ENCODE measurements around the gene HM13.
A peak's percentile ranks its signal among the peaks of the same experiment; 100 is the strongest.
"Not testable (repeated sequence)": the region's sequence is repeated elsewhere in the genome, so short reads cannot be mapped to it uniquely, and the experiment has no call there.

HM13 gene

DNA sequence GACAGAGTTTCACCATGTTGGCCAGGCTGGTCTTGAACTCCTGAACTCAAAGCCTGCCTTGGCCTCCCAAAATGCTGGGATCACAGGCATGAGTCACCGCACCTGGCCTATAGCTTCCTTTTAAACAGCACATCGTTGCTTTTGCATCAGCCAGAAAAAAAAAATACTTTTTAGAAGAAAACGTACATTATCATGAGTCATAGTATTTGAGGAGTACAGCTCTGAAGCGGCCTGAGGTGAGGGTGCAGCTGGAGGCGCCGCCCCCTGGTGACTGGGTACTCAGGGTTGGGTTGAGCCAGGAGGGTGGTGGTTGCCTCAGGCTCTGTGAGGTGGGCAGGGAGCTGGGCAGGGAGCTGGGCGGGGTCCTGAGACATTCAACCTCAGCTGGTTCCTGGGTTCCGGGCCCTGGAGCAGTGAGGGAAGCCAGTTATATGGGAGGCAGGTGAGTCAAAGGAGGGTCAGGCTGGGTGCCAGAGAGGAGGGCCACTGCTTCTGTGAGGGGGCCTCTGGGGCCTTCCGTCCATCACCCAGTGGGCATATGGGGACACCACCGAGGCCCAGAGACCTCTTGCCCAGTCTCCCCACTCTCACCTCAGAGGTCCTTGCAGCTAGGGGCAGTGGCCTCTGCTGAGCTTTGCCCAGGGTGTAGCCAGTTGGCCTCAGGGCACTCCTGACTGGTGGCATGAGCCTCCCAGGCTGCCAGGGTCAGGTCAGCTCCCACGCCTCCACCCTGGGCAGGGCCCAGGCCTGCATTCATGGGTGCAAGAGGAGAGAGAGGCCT is 79.2 kb downstream of the HM13 start:
- peak; percentile 54 for DNase-seq

- no peak for DNase-seq
Measured at GRCh38 chr20:31594002-31594557, 79.8 kb downstream of the HM13 start.

- no peak for DNase-seq
Measured at GRCh38 chr20:31594558-31595379, 80.5 kb downstream of the HM13 start.

GRCh38 chr20:31595380-31595653 is 81.1 kb downstream of the HM13 start:
- no peak for DNase-seq

- DNase-seq: no peak
Measured at GRCh38 chr20:31595654-31596411, 81.6 kb downstream of the HM13 start.

GRCh38 chr20:31596412-31596715 is 82.1 kb downstream of the HM13 start:
- DNase-seq: not testable (repeated sequence)

DNA sequence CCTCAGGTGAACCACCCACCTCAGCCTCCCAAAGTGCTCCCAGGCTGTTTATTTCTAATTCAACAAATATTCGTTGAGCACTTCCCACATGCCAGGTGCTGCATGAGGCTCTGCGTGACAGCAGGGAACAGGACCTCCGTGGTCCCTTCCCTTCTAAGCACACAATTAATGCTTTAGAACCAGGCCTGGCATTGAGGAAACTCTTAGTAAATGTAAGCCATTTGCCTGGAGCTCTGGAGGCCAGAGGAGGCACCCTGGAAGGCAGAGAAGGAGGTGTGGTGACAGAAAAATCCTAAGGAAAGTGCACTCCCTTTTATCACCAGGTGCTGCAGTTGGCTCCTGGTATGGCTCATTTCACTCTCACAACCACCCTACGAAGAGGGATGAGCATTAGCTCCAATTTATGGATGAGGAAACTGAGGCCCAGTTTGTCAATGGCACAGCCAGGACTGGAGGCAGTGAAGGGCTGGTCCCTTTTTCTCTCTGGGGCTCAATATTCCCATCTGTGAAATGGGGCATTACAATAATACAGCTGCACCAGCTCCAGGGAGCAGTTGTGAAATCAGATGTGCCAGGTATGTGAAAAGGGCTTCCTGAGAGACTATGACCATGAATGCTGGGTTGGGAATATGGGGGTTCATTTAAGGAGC is 82.7 kb downstream of the HM13 start:
- DNase-seq: no peak

GRCh38 chr20:31597481-31597855 is 83.2 kb downstream of the HM13 start:
- no peak for DNase-seq

DNA sequence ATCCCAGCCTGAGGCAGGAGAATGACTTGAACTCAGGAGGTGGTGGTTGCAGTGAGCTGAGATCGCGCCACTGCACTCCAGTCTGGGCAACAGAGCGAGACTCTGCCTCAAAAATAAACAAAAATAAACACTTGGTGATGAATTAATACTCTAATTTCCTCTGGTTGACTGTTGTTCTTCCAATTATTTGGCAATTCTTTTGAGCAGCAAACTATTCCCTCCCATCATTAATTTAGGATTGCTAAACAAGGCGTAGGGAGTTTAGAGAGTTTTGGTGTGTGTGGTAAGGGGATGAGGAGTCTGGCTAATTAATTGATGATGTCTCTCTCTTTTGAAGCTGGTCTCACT is 88.2 kb downstream of the HM13 start:
- DNase-seq: no peak

GRCh38 chr20:31602779-31603441 is 88.7 kb downstream of the HM13 start:
- peak; percentile 95 for DNase-seq

DNA sequence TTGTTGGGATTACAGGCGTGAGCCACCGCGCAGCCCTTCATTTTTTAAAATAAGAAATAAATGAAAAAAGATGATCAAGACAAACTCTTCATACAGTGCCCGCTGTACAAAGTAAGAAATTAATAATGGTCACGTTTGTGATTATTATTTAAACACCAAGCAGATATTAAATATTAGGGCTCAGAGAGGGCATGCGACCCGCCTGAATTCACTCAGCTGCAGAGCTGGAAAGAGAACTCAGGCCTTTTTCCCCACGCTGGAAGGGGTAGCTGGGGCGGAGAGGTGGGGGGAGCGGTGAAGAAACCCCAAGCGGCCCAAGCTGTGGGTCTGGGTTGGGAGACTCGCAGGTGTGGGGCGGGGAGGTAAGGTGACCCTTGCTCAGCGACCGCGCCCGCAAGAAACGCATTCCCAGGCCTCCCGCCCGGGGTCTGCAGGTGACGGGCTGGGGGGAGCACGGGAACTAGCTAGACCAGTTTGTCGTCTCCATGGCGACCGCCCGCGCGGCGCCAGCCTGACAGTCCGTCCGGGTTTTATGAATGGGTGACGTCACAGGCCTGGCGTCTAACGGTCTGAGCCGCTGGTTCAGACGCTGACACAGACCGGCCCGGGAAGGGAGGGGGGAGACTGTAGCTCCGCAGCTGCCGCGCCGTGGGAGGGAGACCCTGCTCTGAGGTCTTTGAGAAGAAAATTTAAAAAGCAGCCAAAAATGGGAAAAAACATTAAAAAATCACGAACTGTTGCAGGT is 89.8 kb downstream of the HM13 start:
- peak; percentile 90 for DNase-seq

DNA sequence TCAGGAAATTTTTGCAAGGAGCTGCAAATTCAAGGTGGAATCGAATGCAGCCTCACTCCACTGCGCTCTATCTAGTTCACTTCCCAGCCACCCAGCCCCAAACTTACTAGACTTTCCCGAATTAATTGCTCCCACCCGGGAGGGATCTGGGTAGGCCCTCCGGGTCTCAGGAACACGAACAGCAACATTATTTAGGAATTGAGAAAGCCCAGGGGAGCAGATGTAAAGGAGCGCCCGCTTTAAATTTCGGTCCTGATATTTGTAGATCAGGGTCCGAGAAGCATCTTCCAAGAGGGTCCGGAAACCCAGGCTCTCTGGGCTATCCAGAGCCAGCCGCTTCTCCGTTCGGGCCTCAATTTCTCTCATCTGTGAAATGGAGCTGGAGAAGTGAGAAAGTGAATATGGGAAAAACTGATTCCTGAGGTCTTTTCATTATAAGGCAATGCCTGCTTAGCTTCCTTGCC is 90.4 kb downstream of the HM13 start:
- DNase-seq: no peak

DNA sequence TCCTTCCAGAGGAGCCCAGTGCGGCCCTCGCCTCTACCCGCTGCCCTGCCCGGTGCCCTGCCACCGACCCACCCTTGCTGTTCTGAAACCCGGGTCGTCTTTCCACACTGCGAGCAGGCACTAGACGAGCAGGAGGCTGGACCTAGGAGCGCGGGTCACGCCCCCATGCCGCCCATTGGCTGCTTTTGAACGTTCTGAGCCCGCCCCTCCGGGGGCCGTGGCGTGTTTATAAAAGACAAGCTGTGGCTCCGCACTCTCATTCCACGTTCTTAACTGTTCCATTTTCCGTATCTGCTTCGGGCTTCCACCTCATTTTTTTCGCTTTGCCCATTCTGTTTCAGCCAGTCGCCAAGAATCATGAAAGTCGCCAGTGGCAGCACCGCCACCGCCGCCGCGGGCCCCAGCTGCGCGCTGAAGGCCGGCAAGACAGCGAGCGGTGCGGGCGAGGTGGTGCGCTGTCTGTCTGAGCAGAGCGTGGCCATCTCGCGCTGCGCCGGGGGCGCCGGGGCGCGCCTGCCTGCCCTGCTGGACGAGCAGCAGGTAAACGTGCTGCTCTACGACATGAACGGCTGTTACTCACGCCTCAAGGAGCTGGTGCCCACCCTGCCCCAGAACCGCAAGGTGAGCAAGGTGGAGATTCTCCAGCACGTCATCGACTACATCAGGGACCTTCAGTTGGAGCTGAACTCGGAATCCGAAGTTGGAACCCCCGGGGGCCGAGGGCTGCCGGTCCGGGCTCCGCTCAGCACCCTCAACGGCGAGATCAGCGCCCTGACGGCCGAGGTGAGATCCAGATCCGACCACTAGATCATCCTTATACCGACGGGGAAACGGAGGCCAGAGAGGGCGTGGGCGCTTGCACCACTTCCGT is 91.0 kb downstream of the HM13 start, which contains the start of gene ID1:
TSS of gene ID1 (plus strand) at position 259 of the 871 bp plus-strand sequence. CDS start at position 358, 99 bp downstream.
- DNase-seq: peak; percentile 90

DNA sequence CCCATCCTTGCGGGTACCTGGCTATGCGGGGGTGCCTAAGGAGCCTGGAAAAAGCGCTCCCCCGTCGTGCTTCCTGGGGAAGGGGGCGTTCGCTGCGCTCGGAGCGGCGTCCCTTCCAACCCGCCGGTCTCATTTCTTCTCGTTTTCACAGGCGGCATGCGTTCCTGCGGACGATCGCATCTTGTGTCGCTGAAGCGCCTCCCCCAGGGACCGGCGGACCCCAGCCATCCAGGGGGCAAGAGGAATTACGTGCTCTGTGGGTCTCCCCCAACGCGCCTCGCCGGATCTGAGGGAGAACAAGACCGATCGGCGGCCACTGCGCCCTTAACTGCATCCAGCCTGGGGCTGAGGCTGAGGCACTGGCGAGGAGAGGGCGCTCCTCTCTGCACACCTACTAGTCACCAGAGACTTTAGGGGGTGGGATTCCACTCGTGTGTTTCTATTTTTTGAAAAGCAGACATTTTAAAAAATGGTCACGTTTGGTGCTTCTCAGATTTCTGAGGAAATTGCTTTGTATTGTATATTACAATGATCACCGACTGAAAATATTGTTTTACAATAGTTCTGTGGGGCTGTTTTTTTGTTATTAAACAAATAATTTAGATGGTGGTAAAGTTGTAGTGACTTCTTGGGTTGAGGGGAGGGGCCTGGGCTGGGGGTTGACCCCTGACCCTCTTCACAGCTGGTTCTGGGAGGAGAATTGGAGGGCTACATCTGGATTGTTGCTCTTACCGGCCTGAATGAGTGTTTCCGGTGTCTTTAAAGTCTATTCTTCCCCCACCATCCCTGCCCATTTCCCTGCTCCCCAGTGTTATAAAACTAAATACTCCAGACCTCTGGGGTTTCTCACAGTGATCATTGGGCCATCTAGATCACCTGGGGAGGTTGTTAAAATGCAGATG is 91.9 kb downstream of the HM13 start:
- DNase-seq: no peak

DNA sequence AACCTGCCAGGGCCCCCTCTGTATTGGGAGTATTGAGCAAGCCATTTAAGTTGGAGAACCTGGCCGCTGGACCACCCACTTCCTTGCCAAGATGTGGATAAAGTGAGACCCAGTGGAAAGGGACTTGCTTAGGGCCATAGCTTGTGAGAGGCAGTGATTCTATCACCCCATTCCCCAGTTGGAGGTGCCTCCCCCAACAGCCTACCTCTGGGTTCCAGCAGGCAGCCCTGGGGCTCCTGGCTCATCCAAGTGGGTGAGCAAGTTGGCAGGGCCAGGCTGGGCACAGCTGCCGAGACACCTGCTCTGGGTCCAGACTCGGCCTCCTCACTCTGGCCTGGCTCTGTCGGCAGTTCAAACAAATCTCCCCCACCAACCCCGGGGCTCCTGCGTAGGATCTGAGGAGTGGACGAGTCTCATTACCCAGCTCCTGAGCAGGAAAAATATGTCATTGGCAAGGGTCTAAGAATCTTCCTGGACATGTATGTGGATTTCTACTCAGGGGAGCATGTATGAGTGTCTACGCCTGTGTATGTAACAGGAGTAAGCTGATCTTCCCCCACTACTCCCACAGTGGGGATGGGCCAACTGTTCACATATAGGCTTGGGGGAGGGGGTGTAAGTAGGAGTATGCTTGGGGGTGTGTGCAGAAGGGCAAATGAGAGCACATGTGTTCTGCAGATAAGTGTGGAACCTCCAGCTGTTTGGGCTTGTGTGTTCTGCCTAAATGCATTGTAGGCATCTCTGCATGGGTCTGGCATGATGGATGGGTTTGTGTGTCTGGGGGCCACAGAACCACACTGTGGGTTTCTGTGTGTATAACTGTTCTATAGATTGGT is 92.8 kb downstream of the HM13 start:
- DNase-seq: no peak

DNA sequence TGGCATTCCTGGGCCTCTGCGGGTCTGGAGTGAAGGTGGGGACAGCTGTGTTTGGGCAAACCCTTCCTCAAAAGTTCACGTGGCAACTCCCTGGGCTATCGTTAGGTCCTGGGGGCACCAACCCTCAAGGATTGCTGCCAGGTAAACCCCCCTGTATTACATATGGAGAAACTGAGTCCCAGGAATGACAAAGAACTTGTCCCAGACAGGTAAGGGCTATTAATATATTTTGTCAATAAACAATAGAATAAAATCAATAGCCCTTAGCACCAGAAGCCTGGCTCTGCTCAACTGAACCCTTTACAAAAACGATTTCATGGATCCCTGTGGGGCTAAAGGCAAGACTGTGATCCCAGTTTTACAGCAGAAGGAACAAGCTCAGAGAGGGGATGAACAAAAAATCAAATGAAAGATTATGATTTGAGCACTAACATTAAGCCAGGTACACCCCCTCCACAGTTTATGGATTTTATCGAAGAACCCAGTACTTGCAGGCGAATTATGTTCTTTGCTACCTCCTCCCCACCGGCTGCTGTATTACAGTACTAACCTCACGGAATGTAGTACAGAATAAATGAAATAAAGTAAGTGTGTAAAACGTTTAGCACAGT is 93.5 kb downstream of the HM13 start:
- DNase-seq: no peak

- no peak for DNase-seq
Measured at GRCh38 chr20:31608251-31608945, 94.2 kb downstream of the HM13 start.

Measured in activated CD4-positive, alpha-beta T cell treated with anti-CD3 and anti-CD28 coated beads, Interleukin-10, Interleukin-2, amounts not matched to agents 100 ng/mL and 50 ng/mL, durations not matched to agents 16 hours and 8 hours (primary cell).